ENCODE data around the gene SPIN1. TPM values are rescaled to one million over a fixed set of nuclear protein-coding genes. Genes with fewer than 3 reads are reported as not detected.
"Not testable (repeated sequence)": the region's sequence is repeated elsewhere in the genome, so short reads cannot be mapped to it uniquely, and the experiment has no call there.

The SPIN1 gene
- 10 to 100 TPM; 27.5 to 38.4 (median 34.9) TPM for total RNA-seq
- polyA plus RNA-seq: 10 to 100 TPM; 21.7 to 26.2 TPM
- total RNA-seq: 47.9 reads per million, percentile 70 among the genes with 10 or more reads in this experiment

GRCh38 chr9:88388203-88388885, at the start of gene SPIN1:
TSS of gene SPIN1 (plus strand) at chr9:88388444. CDS start at chr9:88426540, 38,096 bp downstream.
- Histone ChIP-seq H3K36me3 (ENCODE audit: control insufficient read depth in 2 of 3, insufficient read depth in 3 of 3, low read length in 3 of 3) (no peaks in the 10 kb centered on the region), H3K27ac (ENCODE audit: low read depth, low read length) (peak within 1 kb of the TSS; percentile 67), H3K27me3 (ENCODE audit: control insufficient read depth in 2 of 2, insufficient read depth in 2 of 2, low read length in 2 of 2) (no peaks in the 10 kb centered on the region), H3K9me3 (ENCODE audit: control insufficient read depth in 2 of 3, low read length in 3 of 3) (no peaks in the 10 kb centered on the region), H3K4me1 (ENCODE audit: control insufficient read depth in 2 of 2, insufficient read depth in 2 of 2, low read length in 2 of 2) (peaks cover 8 to 11% of the 10 kb centered on the region in 2 donors), H3K4me3 (ENCODE audit: low read length) (peak within 1 kb of the TSS; percentile 97)
- Mint-ChIP-seq H3K27me3 (no peaks in the 10 kb centered on the region), H3K27ac (peak within 1 kb of the TSS; percentile 90 to 97 (median 95)), H3K9me3 (peaks cover 0 to 2% (median 0%) of the 10 kb centered on the region in 11 donors), H3K4me1 (peaks cover 23 to 49% (median 43%) of the 10 kb centered on the region in 7 donors), H3K4me3 (peak within 1 kb of the TSS; percentile 91 to 98 (median 95)), H3K36me3 (peaks cover 0 to 11% (median 0%) of the 10 kb centered on the region in 5 donors)
- intact Hi-C loops (cut with micrococcal nuclease): loop anchor here (1.0 to 5.0 kb wide), 11 partner anchors 44 to 1441 kb away; partner anchors contain the start of genes CDK20 (in 2 of the 2), GAS1 (in 1 of the 2) and SECISBP2 (in 1 of the 2)
- ChIA-PET POLR2A (interaction anchor here (1.2 kb wide), 1 partner anchor 414 kb away, joined by 4 read pairs; the partner anchor contains the start of gene CDK20), CTCF (no interaction called here)
- peak; percentile 66 to 94 (median 87) for DNase-seq
- ATAC-seq: peak; percentile 87

GRCh38 chr9:88339317-88339716, 48.9 kb upstream of the SPIN1 start:
- POLR2A ChIA-PET: no interaction called here
- ATAC-seq (no peak), DNase-seq (no peak)
- H3K27ac Mint-ChIP-seq: peak overlapping the region in 1 of 9 donors; percentile 25
- H3K36me3 Mint-ChIP-seq: peaks cover 0 to 1% (median 0%) of the 10 kb centered on the region in 5 donors
- H3K4me3 Mint-ChIP-seq: no peak overlapping the region
- Histone ChIP-seq H3K4me3 (ENCODE audit: low read length) (no peak overlapping the region), H3K27me3 (ENCODE audit: control insufficient read depth in 2 of 2, insufficient read depth in 2 of 2, low read length in 2 of 2) (no peaks in the 10 kb centered on the region), H3K4me1 (ENCODE audit: control insufficient read depth in 2 of 2, insufficient read depth in 2 of 2, low read length in 2 of 2) (no peaks in the 10 kb centered on the region), H3K36me3 (ENCODE audit: control insufficient read depth in 2 of 3, insufficient read depth in 3 of 3, low read length in 3 of 3) (no peaks in the 10 kb centered on the region), H3K9me3 (ENCODE audit: control insufficient read depth in 2 of 3, low read length in 3 of 3) (no peaks in the 10 kb centered on the region), H3K27ac (ENCODE audit: low read depth, low read length) (no peak overlapping the region)
- intact Hi-C loops (cut with micrococcal nuclease): no loop called here
- peaks cover 0 to 3% (median 0%) of the 10 kb centered on the region in 5 donors for H3K27me3 Mint-ChIP-seq
- CTCF ChIA-PET: no interaction called here
- H3K4me1 Mint-ChIP-seq: peaks cover 0 to 13% (median 0%) of the 10 kb centered on the region in 7 donors
- H3K9me3 Mint-ChIP-seq: no peaks in the 10 kb centered on the region

GRCh38 chr9:88342246-88342645, 46.0 kb upstream of the SPIN1 start:
- ChIA-PET CTCF (no interaction called here), POLR2A (no interaction called here)
- Histone ChIP-seq H3K4me1 (ENCODE audit: control insufficient read depth in 2 of 2, insufficient read depth in 2 of 2, low read length in 2 of 2) (no peaks in the 10 kb centered on the region), H3K9me3 (ENCODE audit: control insufficient read depth in 2 of 3, low read length in 3 of 3) (no peaks in the 10 kb centered on the region), H3K4me3 (ENCODE audit: low read length) (no peak overlapping the region), H3K27ac (ENCODE audit: low read depth, low read length) (no peak overlapping the region), H3K36me3 (ENCODE audit: control insufficient read depth in 2 of 3, insufficient read depth in 3 of 3, low read length in 3 of 3) (no peaks in the 10 kb centered on the region), H3K27me3 (ENCODE audit: control insufficient read depth in 2 of 2, insufficient read depth in 2 of 2, low read length in 2 of 2) (no peaks in the 10 kb centered on the region)
- H3K9me3 Mint-ChIP-seq: no peaks in the 10 kb centered on the region
- no peak for ATAC-seq
- H3K27ac Mint-ChIP-seq: no peak overlapping the region
- DNase-seq: no peak
- H3K27me3 Mint-ChIP-seq: peaks cover 0 to 3% (median 0%) of the 10 kb centered on the region in 5 donors
- H3K4me3 Mint-ChIP-seq: no peak overlapping the region
- intact Hi-C loops (cut with micrococcal nuclease): no loop called here
- H3K4me1 Mint-ChIP-seq: peaks cover 0 to 13% (median 0%) of the 10 kb centered on the region in 7 donors
- no peaks in the 10 kb centered on the region for H3K36me3 Mint-ChIP-seq

GRCh38 chr9:88344013-88344412, 44.2 kb upstream of the SPIN1 start:
- H3K27me3 ChIP-seq (ENCODE audit: control insufficient read depth in 2 of 2, insufficient read depth in 2 of 2, low read length in 2 of 2): no peaks in the 10 kb centered on the region
- CTCF ChIA-PET: no interaction called here
- DNase-seq (no peak), ATAC-seq (no peak)
- Mint-ChIP-seq H3K27ac (no peak overlapping the region), H3K9me3 (no peaks in the 10 kb centered on the region), H3K36me3 (no peaks in the 10 kb centered on the region), H3K4me3 (no peak overlapping the region), H3K27me3 (no peaks in the 10 kb centered on the region), H3K4me1 (peaks cover 0 to 11% (median 0%) of the 10 kb centered on the region in 7 donors)
- no peaks in the 10 kb centered on the region for H3K4me1 ChIP-seq (ENCODE audit: control insufficient read depth in 2 of 2, insufficient read depth in 2 of 2, low read length in 2 of 2)
- POLR2A ChIA-PET: no interaction called here
- H3K27ac ChIP-seq (ENCODE audit: low read depth, low read length): no peak overlapping the region
- H3K4me3 ChIP-seq (ENCODE audit: low read length): no peak overlapping the region
- no peaks in the 10 kb centered on the region for H3K36me3 ChIP-seq (ENCODE audit: control insufficient read depth in 2 of 3, insufficient read depth in 3 of 3, low read length in 3 of 3)
- intact Hi-C loops (cut with micrococcal nuclease): no loop called here
- no peaks in the 10 kb centered on the region for H3K9me3 ChIP-seq (ENCODE audit: control insufficient read depth in 2 of 3, low read length in 3 of 3)

- H3K27ac ChIP-seq (ENCODE audit: low read depth, low read length); intact Hi-C loops (cut with micrococcal nuclease); DNase-seq; CTCF ChIA-PET; H3K36me3 ChIP-seq (ENCODE audit: control insufficient read depth in 2 of 3, insufficient read depth in 3 of 3, low read length in 3 of 3); ATAC-seq; H3K4me3 Mint-ChIP-seq; H3K4me1 Mint-ChIP-seq; H3K27me3 ChIP-seq (ENCODE audit: control insufficient read depth in 2 of 2, insufficient read depth in 2 of 2, low read length in 2 of 2); H3K9me3 ChIP-seq (ENCODE audit: control insufficient read depth in 2 of 3, low read length in 3 of 3); POLR2A ChIA-PET; H3K36me3 Mint-ChIP-seq; H3K4me3 ChIP-seq (ENCODE audit: low read length); H3K27ac Mint-ChIP-seq; H3K4me1 ChIP-seq (ENCODE audit: control insufficient read depth in 2 of 2, insufficient read depth in 2 of 2, low read length in 2 of 2); H3K27me3 Mint-ChIP-seq: not testable (repeated sequence)
- peaks cover 0 to 24% (median 8%) of the 10 kb centered on the region in 11 donors for H3K9me3 Mint-ChIP-seq
These were observed 37.9 kb upstream of the SPIN1 start for GRCh38 chr9:88350354-88350753.

- Histone ChIP-seq H3K27ac (ENCODE audit: low read depth, low read length) (no peak overlapping the region), H3K36me3 (ENCODE audit: control insufficient read depth in 2 of 3, insufficient read depth in 3 of 3, low read length in 3 of 3) (no peaks in the 10 kb centered on the region), H3K4me1 (ENCODE audit: control insufficient read depth in 2 of 2, insufficient read depth in 2 of 2, low read length in 2 of 2) (no peaks in the 10 kb centered on the region), H3K4me3 (ENCODE audit: low read length) (no peak overlapping the region), H3K27me3 (ENCODE audit: control insufficient read depth in 2 of 2, insufficient read depth in 2 of 2, low read length in 2 of 2) (no peaks in the 10 kb centered on the region), H3K9me3 (ENCODE audit: control insufficient read depth in 2 of 3, low read length in 3 of 3) (no peaks in the 10 kb centered on the region)
- DNase-seq (no peak), ATAC-seq (no peak)
- H3K4me3 Mint-ChIP-seq: no peak overlapping the region
- intact Hi-C loops (cut with micrococcal nuclease): no loop called here
- H3K4me1 Mint-ChIP-seq: peaks cover 0 to 18% (median 0%) of the 10 kb centered on the region in 7 donors
- POLR2A ChIA-PET: no interaction called here
- no peak overlapping the region for H3K27ac Mint-ChIP-seq
- peaks cover 0 to 3% (median 0%) of the 10 kb centered on the region in 5 donors for H3K27me3 Mint-ChIP-seq
- H3K36me3 Mint-ChIP-seq: peaks cover 3 to 11% (median 8%) of the 10 kb centered on the region in 5 donors
- peaks cover 0 to 35% (median 11%) of the 10 kb centered on the region in 11 donors for H3K9me3 Mint-ChIP-seq
- CTCF ChIA-PET: no interaction called here
These were observed 33.1 kb upstream of the SPIN1 start for GRCh38 chr9:88355166-88355565.

GRCh38 chr9:88357250-88357649, 31.0 kb upstream of the SPIN1 start:
- Mint-ChIP-seq H3K36me3 (peaks cover 3 to 11% (median 8%) of the 10 kb centered on the region in 5 donors), H3K9me3 (peaks cover 0 to 35% (median 11%) of the 10 kb centered on the region in 11 donors), H3K4me1 (peaks cover 0 to 18% (median 0%) of the 10 kb centered on the region in 7 donors)
- H3K36me3 ChIP-seq (ENCODE audit: control insufficient read depth in 2 of 3, insufficient read depth in 3 of 3, low read length in 3 of 3); H3K9me3 ChIP-seq (ENCODE audit: control insufficient read depth in 2 of 3, low read length in 3 of 3); CTCF ChIA-PET; intact Hi-C loops (cut with micrococcal nuclease); H3K4me3 Mint-ChIP-seq; POLR2A ChIA-PET; DNase-seq; H3K4me1 ChIP-seq (ENCODE audit: control insufficient read depth in 2 of 2, insufficient read depth in 2 of 2, low read length in 2 of 2); H3K4me3 ChIP-seq (ENCODE audit: low read length); H3K27me3 Mint-ChIP-seq; H3K27me3 ChIP-seq (ENCODE audit: control insufficient read depth in 2 of 2, insufficient read depth in 2 of 2, low read length in 2 of 2); H3K27ac Mint-ChIP-seq; ATAC-seq; H3K27ac ChIP-seq (ENCODE audit: low read depth, low read length): not testable (repeated sequence)
